CD4-positive, alpha-beta T cell treated with Interleukin-15 for 1 hour (primary cell): ENCODE data around the gene TMEM156.

Experiments used
- DNase-seq: peaks from one replicate; pipeline ENCODE4 v3.0.0-alpha.2; 2020

Gene TMEM156

DNA sequence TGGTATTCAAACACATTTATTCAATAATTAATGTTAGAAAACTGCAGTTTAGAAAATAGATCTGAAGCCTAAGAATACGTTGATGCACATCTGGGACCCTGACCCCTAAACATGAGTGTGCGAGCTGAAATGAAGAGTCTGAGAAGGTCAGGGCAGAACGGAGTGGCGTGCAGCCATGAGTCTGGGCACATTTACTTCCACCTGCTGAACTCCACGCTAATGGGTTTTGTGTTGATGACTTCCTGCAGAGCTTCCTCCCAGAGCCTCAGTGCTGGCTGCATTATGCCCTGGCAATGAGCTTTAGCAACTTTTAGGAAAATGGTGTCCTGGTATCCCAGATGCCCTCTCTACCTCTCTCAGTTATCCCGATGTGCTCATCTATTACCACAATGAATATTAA, 111.5 kb downstream of the TMEM156 start:
- DNase-seq, result no peak

DNA sequence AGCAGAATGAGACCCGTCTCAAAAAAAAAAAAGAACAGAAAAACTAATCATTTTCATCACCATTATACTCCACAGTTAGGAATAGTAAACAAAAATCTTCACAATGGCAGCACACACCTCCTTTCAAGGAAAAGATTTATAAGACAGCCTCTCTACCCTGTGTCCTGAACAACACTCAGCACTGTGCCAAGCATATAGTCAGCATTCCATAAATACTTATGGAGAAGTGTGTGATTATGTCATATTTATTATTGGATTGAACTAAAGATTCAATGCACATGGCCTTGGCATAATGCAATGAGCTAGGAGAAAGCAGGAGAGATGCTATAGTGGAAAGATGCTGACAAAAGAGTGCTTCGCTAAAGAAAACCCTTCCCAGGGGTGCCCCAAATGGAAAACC, 112.0 kb downstream of the TMEM156 start:
- no peak for DNase-seq

DNA sequence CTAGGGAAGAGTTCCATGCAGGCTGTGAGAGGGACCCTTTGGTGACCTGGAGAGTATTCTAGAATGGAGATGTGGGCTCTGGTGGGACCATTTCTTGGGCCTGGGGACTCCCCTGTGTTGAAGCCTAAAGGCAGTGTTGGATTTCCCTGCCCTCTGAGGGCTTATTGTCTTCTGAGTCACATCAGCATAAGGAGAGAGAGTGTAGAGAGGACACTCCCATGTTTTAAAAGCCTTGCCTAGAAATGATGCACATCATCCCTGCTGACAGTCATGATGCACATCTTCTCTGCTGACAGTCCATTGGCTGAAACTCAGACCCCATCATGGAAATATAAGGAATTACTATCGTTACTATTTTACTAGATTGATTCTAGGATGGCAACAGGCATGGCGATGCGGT, 112.7 kb downstream of the TMEM156 start:
- DNase-seq, result no peak

DNA sequence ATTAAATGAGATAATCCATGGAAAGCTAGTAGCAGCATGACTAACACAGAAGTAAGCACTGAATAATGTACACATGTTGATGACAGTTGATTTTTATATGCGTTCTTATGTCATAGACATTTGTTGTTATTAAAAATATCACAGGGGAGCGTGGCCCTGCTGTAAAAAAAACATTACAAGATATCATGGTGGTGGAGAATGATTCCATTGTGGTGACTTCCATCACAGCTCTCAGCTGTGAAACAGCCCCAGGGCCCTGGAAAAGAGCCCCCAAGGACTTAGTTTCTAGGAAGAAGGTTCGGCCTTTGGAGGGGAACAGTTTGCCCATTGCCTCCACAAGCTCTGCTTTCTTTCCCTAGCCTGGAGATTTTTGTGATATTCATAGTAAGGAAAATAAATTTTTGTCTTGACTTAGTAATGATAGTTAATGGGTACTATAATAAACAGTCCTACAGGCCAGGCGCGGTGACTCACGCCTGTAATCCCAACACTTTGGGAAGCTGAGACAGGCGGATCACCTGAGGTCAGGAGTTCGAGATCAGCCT, 114.7 kb downstream of the TMEM156 start:
- no peak for DNase-seq
